Osteocyte (in vitro differentiated cells): ENCODE results near the gene FUT8. TPM values are rescaled to one million over a fixed set of nuclear protein-coding genes. Genes with fewer than 3 reads are reported as not detected.

Experiments used
- DNase-seq: peaks from one replicate; pipeline ENCODE4 v3.0.0; 2021; ENCODE audit warnings: mixed read lengths; ENCODE audit not compliant: unreplicated experiment; ENCODE audit errors: extremely low spot score
- H3K27ac Mint-ChIP-seq: one replicate; pipeline ENCODE4 v1.8.0; 2021; ENCODE audit warnings: mild to moderate bottlenecking, mixed read lengths; ENCODE audit not compliant: unreplicated experiment
- H3K27me3 Mint-ChIP-seq: one replicate; pipeline ENCODE4 v1.8.0; 2021; ENCODE audit warnings: mixed read lengths; ENCODE audit not compliant: unreplicated experiment
- H3K36me3 Mint-ChIP-seq: one replicate; pipeline ENCODE4 v1.8.0; 2021; ENCODE audit warnings: mixed read lengths; ENCODE audit not compliant: unreplicated experiment
- H3K4me1 Mint-ChIP-seq: one replicate; pipeline ENCODE4 v1.8.0; 2021; ENCODE audit warnings: mixed read lengths; ENCODE audit not compliant: unreplicated experiment
- H3K4me3 Mint-ChIP-seq: one replicate; pipeline ENCODE4 v1.8.0; 2021; ENCODE audit warnings: mild to moderate bottlenecking, moderate library complexity, mixed read lengths; ENCODE audit not compliant: unreplicated experiment
- H3K9me3 Mint-ChIP-seq: one replicate; pipeline ENCODE4 v1.8.0; 2021; ENCODE audit warnings: mixed read lengths; ENCODE audit not compliant: unreplicated experiment
- total RNA-seq: library from RNA; stranded (reverse); gene quantifications from 2 replicates; pipeline ENCODE4 v1.2.1, GENCODE V29; 2021
- TF ChIP-seq, protein P1 (sequence below): fragments of 200-600 bp; sonication (generic); IDR thresholded peaks from 2 replicates; pipeline ENCODE4 v1.5.0; 2021; ENCODE audit warnings: antibody characterized with exemption, mild to moderate bottlenecking, moderate library complexity

FUT8 gene
- total RNA-seq, 1 donor from 2014 or later = 35.5 TPM

DNA sequence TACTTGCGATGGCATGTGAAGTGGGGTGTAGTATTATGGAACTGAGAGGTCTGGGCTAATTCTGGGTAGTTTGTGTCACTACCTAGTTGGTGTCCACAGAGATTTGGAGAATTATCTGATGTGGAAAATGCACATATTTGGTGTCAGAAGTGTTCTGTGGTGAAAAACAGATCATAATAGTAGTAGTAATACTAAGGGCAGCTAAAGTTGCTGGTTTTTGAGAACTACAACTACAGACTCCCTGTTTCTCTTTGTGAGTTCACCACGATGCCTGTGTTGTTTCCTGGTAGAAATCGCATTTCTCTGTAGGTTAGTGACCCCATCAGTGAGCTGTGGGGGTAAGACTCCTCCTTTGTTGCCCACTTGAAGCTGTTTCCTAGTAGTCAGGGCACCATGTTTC lies 206.5 kb downstream of the FUT8 start:
- H3K27me3 Mint-ChIP-seq = no peaks in the 10 kb centered on the region
- no peaks in the 10 kb centered on the region for H3K4me1 Mint-ChIP-seq
- no peak overlapping the region for H3K27ac Mint-ChIP-seq
- TF ChIP-seq, protein P1, sequence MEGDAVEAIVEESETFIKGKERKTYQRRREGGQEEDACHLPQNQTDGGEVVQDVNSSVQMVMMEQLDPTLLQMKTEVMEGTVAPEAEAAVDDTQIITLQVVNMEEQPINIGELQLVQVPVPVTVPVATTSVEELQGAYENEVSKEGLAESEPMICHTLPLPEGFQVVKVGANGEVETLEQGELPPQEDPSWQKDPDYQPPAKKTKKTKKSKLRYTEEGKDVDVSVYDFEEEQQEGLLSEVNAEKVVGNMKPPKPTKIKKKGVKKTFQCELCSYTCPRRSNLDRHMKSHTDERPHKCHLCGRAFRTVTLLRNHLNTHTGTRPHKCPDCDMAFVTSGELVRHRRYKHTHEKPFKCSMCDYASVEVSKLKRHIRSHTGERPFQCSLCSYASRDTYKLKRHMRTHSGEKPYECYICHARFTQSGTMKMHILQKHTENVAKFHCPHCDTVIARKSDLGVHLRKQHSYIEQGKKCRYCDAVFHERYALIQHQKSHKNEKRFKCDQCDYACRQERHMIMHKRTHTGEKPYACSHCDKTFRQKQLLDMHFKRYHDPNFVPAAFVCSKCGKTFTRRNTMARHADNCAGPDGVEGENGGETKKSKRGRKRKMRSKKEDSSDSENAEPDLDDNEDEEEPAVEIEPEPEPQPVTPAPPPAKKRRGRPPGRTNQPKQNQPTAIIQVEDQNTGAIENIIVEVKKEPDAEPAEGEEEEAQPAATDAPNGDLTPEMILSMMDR = no peak
- no peaks in the 10 kb centered on the region for H3K36me3 Mint-ChIP-seq
- no peak for DNase-seq
- H3K9me3 Mint-ChIP-seq = no peaks in the 10 kb centered on the region
- H3K4me3 Mint-ChIP-seq = no peak overlapping the region

DNA sequence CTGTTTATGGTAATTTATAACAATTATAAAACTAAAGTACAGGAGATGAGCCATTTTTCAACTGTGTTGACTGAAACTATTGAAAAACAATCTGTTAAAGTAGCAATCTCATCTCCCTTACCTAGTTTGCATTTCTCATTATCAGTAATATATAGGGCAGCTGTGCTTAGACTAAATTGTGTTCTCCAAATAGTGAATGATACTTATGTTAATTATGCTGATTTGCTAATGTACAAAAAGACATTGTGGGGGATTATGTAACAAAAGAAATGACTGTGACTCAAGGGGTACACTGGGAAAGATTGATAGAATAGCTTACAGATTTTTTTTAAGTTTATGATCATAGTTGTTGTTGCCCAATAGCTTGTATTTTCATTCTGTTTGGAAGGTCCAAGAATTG lies 207.7 kb downstream of the FUT8 start:
- Mint-ChIP-seq H3K27me3 (no peaks in the 10 kb centered on the region), H3K27ac (no peak overlapping the region), H3K4me1 (no peaks in the 10 kb centered on the region), H3K36me3 (no peaks in the 10 kb centered on the region), H3K4me3 (no peak overlapping the region), H3K9me3 (no peaks in the 10 kb centered on the region)
- TF ChIP-seq, protein P1 = no peak
- no peak for DNase-seq

DNA sequence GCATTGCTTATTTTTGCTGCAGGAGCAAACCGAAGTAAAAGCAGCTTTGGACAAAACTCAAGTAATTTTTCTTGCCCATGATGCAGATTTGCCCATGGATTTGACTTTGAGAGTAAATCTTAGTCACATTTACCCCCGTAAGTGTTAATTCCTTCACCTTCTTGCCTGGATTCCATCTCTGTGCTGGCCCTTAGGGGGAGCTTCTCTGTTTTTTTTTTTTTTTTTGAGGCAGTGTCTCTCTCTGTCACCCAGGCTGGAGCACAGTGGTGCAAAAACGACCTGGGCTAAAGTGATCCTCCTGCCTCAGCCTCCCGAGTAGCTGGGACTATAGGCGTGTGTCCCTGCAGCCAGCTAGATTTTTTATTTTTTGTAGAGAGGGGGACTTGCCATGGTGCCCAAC lies 210.2 kb downstream of the FUT8 start:
- H3K9me3 Mint-ChIP-seq = no peaks in the 10 kb centered on the region
- TF ChIP-seq, protein P1 = no peak
- no peak overlapping the region for H3K4me3 Mint-ChIP-seq
- H3K36me3 Mint-ChIP-seq = no peaks in the 10 kb centered on the region
- H3K27ac Mint-ChIP-seq = no peak overlapping the region
- no peaks in the 10 kb centered on the region for H3K27me3 Mint-ChIP-seq
- no peaks in the 10 kb centered on the region for H3K4me1 Mint-ChIP-seq
- no peak for DNase-seq

DNA sequence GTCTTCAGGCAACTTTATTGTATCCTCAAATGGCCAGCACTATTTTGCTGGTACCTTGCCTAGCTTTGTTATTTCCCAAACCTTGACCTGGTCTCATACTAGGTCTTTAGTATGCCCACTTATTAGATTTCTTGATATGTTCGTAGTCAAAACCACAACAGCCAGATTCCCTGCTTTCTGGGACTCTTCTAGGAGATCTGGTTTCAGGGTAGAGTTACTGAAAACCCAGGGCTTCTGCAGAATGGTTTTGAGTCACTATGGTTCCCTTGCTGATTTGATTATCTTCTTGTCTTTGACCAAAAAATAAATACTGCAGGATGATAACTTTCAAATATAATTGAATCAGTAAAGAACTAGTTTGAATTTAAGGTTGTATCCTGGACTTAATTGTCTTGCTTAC lies 211.2 kb downstream of the FUT8 start:
- TF ChIP-seq, protein P1 = no peak
- H3K4me3 Mint-ChIP-seq = no peak overlapping the region
- H3K27me3 Mint-ChIP-seq = no peaks in the 10 kb centered on the region
- no peak for DNase-seq
- no peaks in the 10 kb centered on the region for H3K36me3 Mint-ChIP-seq
- no peak overlapping the region for H3K27ac Mint-ChIP-seq
- H3K4me1 Mint-ChIP-seq = no peaks in the 10 kb centered on the region
- no peaks in the 10 kb centered on the region for H3K9me3 Mint-ChIP-seq

DNA sequence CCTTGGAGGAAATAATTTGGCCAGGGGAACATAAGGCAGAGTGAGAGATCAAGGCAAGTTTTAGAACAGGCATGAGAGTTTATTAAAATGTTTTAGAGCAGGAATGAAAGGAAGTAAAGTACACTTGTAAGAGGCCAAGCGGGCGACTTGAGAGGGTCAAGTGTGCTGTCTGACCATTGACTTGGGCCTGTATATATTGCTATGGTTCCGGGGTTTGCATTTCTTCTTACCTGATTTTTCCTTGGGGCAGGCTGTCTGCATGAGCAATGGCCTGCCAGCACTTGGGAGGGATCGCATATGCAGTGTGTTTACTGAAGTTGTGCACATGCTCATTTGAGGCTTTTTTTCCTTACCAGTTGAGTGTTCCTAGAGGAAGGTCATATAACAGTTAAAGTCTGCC lies 214.8 kb downstream of the FUT8 start:
- DNase-seq = no peak
- Mint-ChIP-seq H3K27ac (no peak overlapping the region), H3K4me3 (no peak overlapping the region), H3K9me3 (no peaks in the 10 kb centered on the region), H3K27me3 (no peaks in the 10 kb centered on the region), H3K36me3 (peaks cover under 1% of the 10 kb centered on the region), H3K4me1 (no peaks in the 10 kb centered on the region)
- TF ChIP-seq, protein P1 = no peak
